K562 (cell line): ENCODE results near the gene TTC4. TPM values are rescaled to one million over a fixed set of nuclear protein-coding genes. Genes with fewer than 3 reads are reported as not detected.
"Not testable (repeated sequence)": the region's sequence is repeated elsewhere in the genome, so short reads cannot be mapped to it uniquely, and the experiment has no call there.

Experiments used
- ATAC-seq: fragments of 200-7000 bp; cut with Tn5 transposase; 3 replicates; pipeline ENCODE4 v1.9.1; 2020; ENCODE audit warnings: moderate library complexity
- BruUV-seq: library from RNA; stranded (reverse); fragments of 400-500 nt; replicated peaks from 2 replicates; lab custom pipeline; 2021; lab: Mats Ljungman, UMichigan
- CTCF ChIA-PET: fragments of 300-600 bp; formaldehyde crosslinking; extraction: SDS; loops from one replicate; lab custom pipeline; 2021; ENCODE audit warnings: low intra/inter-chr PET ratio; lab: Yijun Ruan, JAX
- POLR2A ChIA-PET: fragments of 300-600, 350-650 bp; sonication (Branson Sonifier 250); formaldehyde crosslinking; extraction: SDS; loops from one replicate; lab custom pipeline; 2021; ENCODE audit warnings: antibody characterized with exemption, inconsistent platforms; lab: Yijun Ruan, JAX
- DNase-seq, 4 experiments: peaks; one replicate each; pipeline versions ENCODE4 v3.0.0 to v3.0.0-alpha.2; 2011 to 2018; ENCODE audit warnings: low spot score in 3 of 4, mixed read lengths in 3 of 4; ENCODE audit errors: extremely low read depth in 1 of 4
- FAIRE-seq: peaks from 2 replicates; lab custom pipeline; 2011; peaks lifted over from hg19 to GRCh38; lab: Jason Lieb, UNC
- H2AFZ ChIP-seq: 2 replicates; pipeline ENCODE4 v1.6.0; 2011; ENCODE audit warnings: low read depth, low read length, control low read depth, inconsistent platforms
- H3K27ac ChIP-seq: fragments of 200-600 bp; 3 replicates; pipeline ENCODE4 v1.8.0; 2011; ENCODE audit warnings: low read depth, mild to moderate bottlenecking, control low read depth, inconsistent platforms, low read length, moderate library complexity, mixed read lengths; ENCODE audit errors: extremely low read depth
- H3K27me3 ChIP-seq, 2 experiments: fragments of 300-600 bp in 1 of 2; 2 replicates in 1 of 2; 3 replicates in 1 of 2; pipeline versions ENCODE4 v1.6.0 to v1.8.0; 2011; ENCODE audit warnings: inconsistent platforms in 2 of 2, low read length in 2 of 2, mild to moderate bottlenecking in 1 of 2, mixed read lengths in 1 of 2, moderate library complexity in 1 of 2; ENCODE audit not compliant: control insufficient read depth in 2 of 2, insufficient read depth in 2 of 2
- H3K36me3 ChIP-seq: fragments of 300-600 bp; 3 replicates; pipeline ENCODE4 v1.8.0; 2011; ENCODE audit warnings: mild to moderate bottlenecking, low read length, inconsistent platforms; ENCODE audit not compliant: control insufficient read depth, insufficient read depth
- H3K4me1 ChIP-seq, 2 experiments: fragments of 200-600 bp in 1 of 2; replicated peaks in 1 of 2; 2 replicates in 1 of 2; 3 replicates in 1 of 2; pipeline versions ENCODE4 v1.5.1 to v1.8.0; 2011; ENCODE audit warnings: inconsistent platforms in 2 of 2, low read length in 2 of 2, mild to moderate bottlenecking in 1 of 2, mixed read lengths in 1 of 2, moderate library complexity in 1 of 2; ENCODE audit not compliant: control insufficient read depth in 2 of 2, insufficient read depth in 2 of 2
- H3K4me2 ChIP-seq: 2 replicates; pipeline ENCODE4 v1.6.1; 2011; ENCODE audit warnings: low read length, control low read depth, inconsistent platforms, mixed read lengths; ENCODE audit not compliant: insufficient read depth
- H3K4me3 ChIP-seq: fragments of 200-600 bp; sonication (generic), shearing (Covaris generic); 2 replicates; pipeline ENCODE4 v1.5.1; 2016; ENCODE audit warnings: control low read depth, inconsistent platforms
- H3K79me2 ChIP-seq: fragments of 200-600 bp; 3 replicates; pipeline ENCODE4 v1.8.0; 2011; ENCODE audit warnings: low read length, inconsistent platforms; ENCODE audit not compliant: control insufficient read depth, insufficient read depth
- H3K9ac ChIP-seq, 2 experiments: 2 replicates each; pipeline versions ENCODE4 v1.6.0 to v1.6.1; 2011; ENCODE audit warnings: low read depth in 2 of 2, low read length in 2 of 2, control low read depth in 1 of 2, inconsistent platforms in 1 of 2, mild to moderate bottlenecking in 1 of 2, mixed read lengths in 1 of 2; ENCODE audit not compliant: insufficient read depth in 1 of 2
- H3K9me1 ChIP-seq: one replicate; pipeline ENCODE4 v1.6.0; 2011; ENCODE audit warnings: inconsistent platforms, mild to moderate bottlenecking, low read length, moderate library complexity; ENCODE audit not compliant: control insufficient read depth, insufficient read depth
- H3K9me3 ChIP-seq: replicated peaks from 2 replicates; pipeline ENCODE4 v1.5.1; 2011; ENCODE audit warnings: low read depth, low read length, inconsistent platforms; ENCODE audit not compliant: control insufficient read depth, insufficient read depth
- H4K20me1 ChIP-seq: replicated peaks from 2 replicates; pipeline ENCODE4 v1.6.1; 2011; ENCODE audit warnings: low read length, inconsistent platforms, mixed read lengths; ENCODE audit not compliant: control insufficient read depth, insufficient read depth
- BCOR ChIP-seq: fragments of 450-650 bp; IDR thresholded peaks from 2 replicates; pipeline ENCODE4 v1.6.1; 2016
- ZNF121 ChIP-seq: sonication (generic); formaldehyde crosslinking; conservative IDR thresholded peaks from 2 replicates; pipeline ENCODE4 v1.8.0; 2022; ENCODE audit warnings: missing genetic modification reagents
- ZNF263 ChIP-seq: sonication (generic); formaldehyde crosslinking; IDR thresholded peaks from 2 replicates; pipeline ENCODE4 v1.8.0; 2022; ENCODE audit warnings: mild to moderate bottlenecking, missing genetic modification reagents, borderline replicate concordance
- ZNF77 ChIP-seq: fragments of 250-450 bp; sonication (Bioruptor Pico); IDR thresholded peaks from 2 replicates; pipeline ENCODE4 v1.5.0; 2020
- whole genome bisulfite sequencing: fragments of 100-300 bp; shearing (Covaris generic); methylation state at CpG from one replicate; pipeline ENCODE4 v1.1.6; 2016; ENCODE audit warnings: low coverage, mixed read lengths; ENCODE audit not compliant: insufficient coverage; ENCODE audit errors: missing lambda C conversion rate; 5-methylcytosine and 5-hydroxymethylcytosine counted together
- in situ Hi-C: fragments of 300-500 bp; cut with MboI; formaldehyde crosslinking; loops from 4 replicates; pipeline ENCODE4 v1.15.0; 2018; ENCODE audit warnings: inconsistent platforms, mixed read lengths
- intact Hi-C: fragments of 100-400 bp; cut with micrococcal nuclease; formaldehyde crosslinking; loops from 2 replicates; pipeline ENCODE4 v1.14.2; 2022
- polyA plus RNA-seq, 8 experiments: library from polyadenylated mRNA; depleted of rRNA in 4 of 8; stranded (reverse) in 5 of 8; unstranded in 3 of 8; fragments of >200 nt; fragmentation: Nextera tagmentation in 2 of 8; fragmentation: Illumina TruSeq in 1 of 8; extraction: Ambion mirVana in 2 of 8; extraction: Trizol in 1 of 8; gene quantifications; 2 replicates each; pipeline versions ENCODE4 v1.2.1 to v1.2.3, GENCODE V29; 2011 to 2014; ENCODE audit warnings: inconsistent platforms in 1 of 8, missing spikeins in 1 of 8
- total RNA-seq, 7 experiments: library from RNA; depleted of rRNA in 6 of 7; stranded (reverse); fragments of >200 nt in 6 of 7; fragmentation: Illumina TruSeq in 2 of 7; extraction: Trizol in 2 of 7; gene quantifications; 2 replicates each; pipeline versions ENCODE4 v1.2.1 to v1.2.3, GENCODE V29; 2011 to 2021; ENCODE audit warnings: low replicate concordance in 1 of 7

Gene TTC4
- total and polyA plus RNA-seq, 9 of the 15 experiments (the other 6 are each of a cell fraction or from before 2014, with no cell fraction given): 36.3 to 111 (median 54.1) TPM

DNA sequence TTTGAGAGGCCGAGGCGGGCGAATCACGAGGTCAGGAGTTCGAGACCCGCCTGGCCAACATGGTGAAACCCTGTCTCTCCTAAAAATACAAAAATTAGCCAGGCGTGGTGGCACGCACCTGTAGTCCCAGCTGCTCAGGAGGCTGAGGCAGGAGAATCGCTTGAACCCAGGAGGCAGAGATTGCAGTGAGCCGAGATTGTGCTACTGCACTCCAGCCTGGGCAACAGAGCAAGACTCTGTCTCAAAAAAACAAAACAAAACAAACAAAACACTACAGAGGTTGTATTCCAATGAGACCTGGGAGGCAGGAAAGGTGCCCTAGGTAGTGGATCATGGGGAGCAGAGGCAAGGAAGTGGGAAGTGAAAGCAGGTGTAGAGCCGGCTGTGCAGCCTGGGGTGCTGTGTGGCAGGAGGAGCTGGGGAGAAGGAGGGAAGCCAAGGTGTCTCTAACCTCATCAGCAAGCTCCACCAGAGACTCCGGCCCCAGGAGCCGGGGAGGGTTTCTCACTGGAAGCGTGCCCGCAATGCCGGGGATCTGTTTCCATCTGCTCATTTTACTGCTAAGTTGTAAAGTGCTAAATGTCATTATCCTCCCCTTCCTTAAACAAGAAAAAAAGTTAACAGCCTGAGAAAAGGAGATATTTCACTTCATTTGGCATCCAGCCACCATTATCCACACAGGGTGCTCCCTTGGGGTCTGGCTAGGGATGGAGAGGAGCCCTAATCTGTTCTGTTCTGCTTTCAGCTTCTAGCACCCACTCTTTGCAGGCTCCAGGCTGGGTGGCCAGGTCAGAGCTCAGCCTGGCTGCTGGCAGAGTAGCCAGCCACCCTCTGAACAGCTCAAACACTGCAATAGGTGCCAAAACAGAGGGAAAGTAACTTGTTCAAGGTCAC lies 60.4 kb downstream of the TTC4 start:
- H3K4me3 ChIP-seq, CTCF ChIA-PET, H4K20me1 ChIP-seq, H3K4me1 ChIP-seq, H3K36me3 ChIP-seq, H3K4me2 ChIP-seq, H3K79me2 ChIP-seq, ATAC-seq, in situ Hi-C loops, H3K9me3 ChIP-seq, DNase-seq, BruUV-seq, H3K9me1 ChIP-seq, FAIRE-seq, H3K9ac ChIP-seq, intact Hi-C loops, H3K27ac ChIP-seq: not testable (repeated sequence)
- 10% methylated on average over 16 of the region's 16 CpGs for WGBS
- 0 out of 2 replicates have a peak, but pooled peaks have one; percentile 38 for TF ChIP-seq BCOR
- TF ChIP-seq ZNF121 (CRISPR knock-in tag): peak; percentile 61; the same call in 1 of the 2 replicates
- POLR2A ChIA-PET: interaction anchor here (0.8 to 1.9 kb wide), 3 partner anchors 10 to 171 kb away, joined by 3 to 9 read pairs (median 4); no protein-coding TSS in a partner anchor
- H2AFZ ChIP-seq: 0 out of 2 replicates have a peak overlapping the region, but pooled peaks have one; percentile 86
- H3K27me3 ChIP-seq: peaks cover 7 to 13% of the 10 kb centered on the region in 2 experiments; a peak in 3 of 5 replicates

DNA sequence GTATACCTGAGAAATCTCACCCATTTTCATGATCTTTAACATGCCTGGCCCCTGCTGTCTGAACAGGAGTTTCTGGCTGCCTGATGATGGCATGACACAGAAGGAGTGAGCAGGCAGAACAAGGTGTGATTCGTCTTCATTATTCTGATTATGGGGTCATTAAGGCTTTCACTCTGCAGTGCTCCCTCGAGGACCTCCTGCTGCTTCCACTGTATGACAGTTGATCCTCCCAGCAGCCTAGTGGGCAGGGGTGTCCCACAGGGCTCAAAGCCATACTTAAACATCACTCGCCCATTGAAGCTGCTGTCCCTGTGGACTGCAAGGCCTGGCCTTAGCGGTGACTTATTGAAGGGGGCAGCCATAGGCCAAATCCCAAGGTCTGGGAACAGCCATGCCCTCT lies 61.4 kb downstream of the TTC4 start:
- no peak overlapping the region for H3K27ac ChIP-seq
- no peak overlapping the region for H3K4me2 ChIP-seq
- no peak overlapping the region for H3K9ac ChIP-seq
- no peak for DNase-seq
- no peak overlapping the region; the same call in 1 of the 2 replicates for H2AFZ ChIP-seq
- BruUV-seq: no TSS peak
- no peak for FAIRE-seq
- H3K27me3 ChIP-seq: peaks cover 17% of the 10 kb centered on the region in 2 experiments; a peak in 4 of 5 replicates
- no peaks in the 10 kb centered on the region; the same call in 1 of the 2 replicates for H3K9me3 ChIP-seq
- intact Hi-C loops: no loop called here
- H3K9me1 ChIP-seq: no peaks in the 10 kb centered on the region
- H4K20me1 ChIP-seq: no peaks in the 10 kb centered on the region
- ATAC-seq: no peak
- in situ Hi-C loops: no loop called here
- 2% methylated on average over 4 of the region's 4 CpGs for WGBS
- H3K79me2 ChIP-seq: no peaks in the 10 kb centered on the region
- TF ChIP-seq ZNF263 (CRISPR knock-in tag): peak; percentile 55; the same call in 1 of the 2 replicates
- TF ChIP-seq ZNF77 (CRISPR knock-in tag): no peak
- TF ChIP-seq, all 486 proteins: peak for 1
- Histone ChIP-seq H3K36me3 (no peaks in the 10 kb centered on the region), H3K4me1 (peaks cover 5 to 9% of the 10 kb centered on the region in 2 experiments; a peak in 4 of 5 replicates), H3K4me3 (no peak overlapping the region)
- POLR2A ChIA-PET: interaction anchor here (1.1 to 1.9 kb wide), 3 partner anchors 11 to 92 kb away, joined by 4 to 9 read pairs (median 5); no protein-coding TSS in a partner anchor
- CTCF ChIA-PET: no interaction called here
